Activated T-cell treated with anti-CD3 and anti-CD28 coated beads, Interleukin-2, amount 50 U/mL, for 24 hours (primary cell): ENCODE results near the gene MFSD11.
"Not testable (repeated sequence)": the region's sequence is repeated elsewhere in the genome, so short reads cannot be mapped to it uniquely, and the experiment has no call there.

ENCODE experiments used
- DNase-seq: peaks from one replicate; pipeline ENCODE4 v3.0.0-alpha.2; 2020
- H3K27ac Mint-ChIP-seq: 2 replicates; pipeline ENCODE4 v1.8.0; 2020; ENCODE audit warnings: mild to moderate bottlenecking, mixed read lengths
- H3K27me3 Mint-ChIP-seq: 2 replicates; pipeline ENCODE4 v1.8.0; 2020; ENCODE audit warnings: mixed read lengths
- H3K36me3 Mint-ChIP-seq: 2 replicates; pipeline ENCODE4 v1.8.0; 2020; ENCODE audit warnings: low read depth, mixed read lengths
- H3K4me1 Mint-ChIP-seq: 2 replicates; pipeline ENCODE4 v1.8.0; 2020; ENCODE audit warnings: low read depth, mixed read lengths
- H3K4me3 Mint-ChIP-seq: 2 replicates; pipeline ENCODE4 v1.8.0; 2020; ENCODE audit warnings: mild to moderate bottlenecking, moderate library complexity, mixed read lengths
- H3K9me3 Mint-ChIP-seq: 2 replicates; pipeline ENCODE4 v1.8.0; 2020; ENCODE audit warnings: mixed read lengths

MFSD11 gene

GRCh38 chr17:76716146-76716838 is 21.6 kb upstream of the MFSD11 start:
- peak; percentile 56 for DNase-seq
- H3K9me3 Mint-ChIP-seq, result no peaks in the 10 kb centered on the region
- H3K4me3 Mint-ChIP-seq, result peak overlapping the region; percentile 51
- H3K27ac Mint-ChIP-seq, result peak overlapping the region; percentile 91
- H3K4me1 Mint-ChIP-seq, result peaks cover 56% of the 10 kb centered on the region
- H3K36me3 Mint-ChIP-seq, result peaks cover 85% of the 10 kb centered on the region
- H3K27me3 Mint-ChIP-seq, result no peaks in the 10 kb centered on the region

- H3K27me3 Mint-ChIP-seq, result no peaks in the 10 kb centered on the region
- no peak for DNase-seq
- peak overlapping the region; percentile 91 for H3K27ac Mint-ChIP-seq
- peak overlapping the region; percentile 51 for H3K4me3 Mint-ChIP-seq
- peaks cover 57% of the 10 kb centered on the region for H3K4me1 Mint-ChIP-seq
- no peaks in the 10 kb centered on the region for H3K9me3 Mint-ChIP-seq
- peaks cover 90% of the 10 kb centered on the region for H3K36me3 Mint-ChIP-seq
Observed at GRCh38 chr17:76716839-76717215, 21.1 kb upstream of the MFSD11 start.

- no peaks in the 10 kb centered on the region for H3K9me3 Mint-ChIP-seq
- peaks cover 98% of the 10 kb centered on the region for H3K36me3 Mint-ChIP-seq
- peaks cover 63% of the 10 kb centered on the region for H3K4me1 Mint-ChIP-seq
- DNase-seq, result no peak
- H3K27ac Mint-ChIP-seq, result peak overlapping the region; percentile 47
- H3K27me3 Mint-ChIP-seq, result no peaks in the 10 kb centered on the region
- H3K4me3 Mint-ChIP-seq, result no peak overlapping the region
Observed at GRCh38 chr17:76718516-76718915, 19.4 kb upstream of the MFSD11 start.

- DNase-seq, result peak; percentile 11
- H3K4me1 Mint-ChIP-seq, result peaks cover 59% of the 10 kb centered on the region
- no peak overlapping the region for H3K27ac Mint-ChIP-seq
- no peaks in the 10 kb centered on the region for H3K27me3 Mint-ChIP-seq
- peaks cover 99% of the 10 kb centered on the region for H3K36me3 Mint-ChIP-seq
- H3K9me3 Mint-ChIP-seq, result no peaks in the 10 kb centered on the region
- no peak overlapping the region for H3K4me3 Mint-ChIP-seq
Observed at GRCh38 chr17:76720211-76720610, 17.7 kb upstream of the MFSD11 start.

- Mint-ChIP-seq H3K27ac (peak overlapping the region; percentile 52), H3K4me1 (peaks cover 57% of the 10 kb centered on the region), H3K36me3 (peaks cover 99% of the 10 kb centered on the region), H3K4me3 (no peak overlapping the region), H3K27me3 (no peaks in the 10 kb centered on the region), H3K9me3 (no peaks in the 10 kb centered on the region)
- peak; percentile 13 for DNase-seq
Observed at GRCh38 chr17:76720941-76721340, 17.0 kb upstream of the MFSD11 start.

- Mint-ChIP-seq H3K4me3 (no peak overlapping the region), H3K27ac (peak overlapping the region; percentile 68), H3K36me3 (peaks cover 97% of the 10 kb centered on the region)
Observed at GRCh38 chr17:76721463-76721862, 16.5 kb upstream of the MFSD11 start.

GRCh38 chr17:76722279-76722678 is 15.6 kb upstream of the MFSD11 start:
- H3K27ac Mint-ChIP-seq, result peak overlapping the region; percentile 68
- no peak for DNase-seq
- no peaks in the 10 kb centered on the region for H3K27me3 Mint-ChIP-seq
- peaks cover 94% of the 10 kb centered on the region for H3K36me3 Mint-ChIP-seq
- H3K9me3 Mint-ChIP-seq, result no peaks in the 10 kb centered on the region
- H3K4me3 Mint-ChIP-seq, result no peak overlapping the region
- H3K4me1 Mint-ChIP-seq, result peaks cover 44% of the 10 kb centered on the region

More at GRCh38 chr17:76721463-76721862, 16.5 kb upstream of the MFSD11 start:
- no peak for DNase-seq
- no peaks in the 10 kb centered on the region for H3K9me3 Mint-ChIP-seq
- H3K4me1 Mint-ChIP-seq, result peaks cover 52% of the 10 kb centered on the region
- no peaks in the 10 kb centered on the region for H3K27me3 Mint-ChIP-seq

- H3K27me3 Mint-ChIP-seq, DNase-seq, H3K9me3 Mint-ChIP-seq: not testable (repeated sequence)
- Mint-ChIP-seq H3K36me3 (peaks cover 94% of the 10 kb centered on the region), H3K27ac (peak overlapping the region; percentile 77), H3K4me1 (peaks cover 46% of the 10 kb centered on the region), H3K4me3 (peak overlapping the region; percentile 54)
Observed at GRCh38 chr17:76722977-76723376, 14.9 kb upstream of the MFSD11 start.

- Mint-ChIP-seq H3K27ac (peak overlapping the region; percentile 63), H3K4me3 (peak overlapping the region; percentile 97), H3K27me3 (no peaks in the 10 kb centered on the region), H3K4me1 (peaks cover 48% of the 10 kb centered on the region), H3K9me3 (no peaks in the 10 kb centered on the region), H3K36me3 (peaks cover 94% of the 10 kb centered on the region)
- DNase-seq, result no peak
Observed at GRCh38 chr17:76723812-76724211, 14.1 kb upstream of the MFSD11 start.

- H3K9me3 Mint-ChIP-seq, result no peaks in the 10 kb centered on the region
Observed at GRCh38 chr17:76725580-76726230, 12.2 kb upstream of the MFSD11 start.

GRCh38 chr17:76726231-76726775 is 11.6 kb upstream of the MFSD11 start, which contains the start of gene JMJD6:
JMJD6 (minus strand) TSS chr17:76726606; CDS start chr17:76726475, 131 bp downstream.
- peak; percentile 95 for DNase-seq
- H3K9me3 Mint-ChIP-seq, result no peaks in the 10 kb centered on the region
- peaks cover 94% of the 10 kb centered on the region for H3K36me3 Mint-ChIP-seq
- H3K4me1 Mint-ChIP-seq, result peaks cover 60% of the 10 kb centered on the region
- no peaks in the 10 kb centered on the region for H3K27me3 Mint-ChIP-seq
- H3K27ac Mint-ChIP-seq, result peak within 1 kb of the TSS; percentile 99
- peak within 1 kb of the TSS; percentile 97 for H3K4me3 Mint-ChIP-seq

More at GRCh38 chr17:76725580-76726230, 12.2 kb upstream of the MFSD11 start:
- Mint-ChIP-seq H3K4me3 (peak overlapping the region; percentile 97), H3K27me3 (no peaks in the 10 kb centered on the region), H3K36me3 (peaks cover 94% of the 10 kb centered on the region), H3K4me1 (peaks cover 61% of the 10 kb centered on the region), H3K27ac (peak overlapping the region; percentile 99)
- DNase-seq, result peak; percentile 80

- H3K4me1 Mint-ChIP-seq, result peaks cover 59% of the 10 kb centered on the region
Observed at GRCh38 chr17:76726776-76727718, 10.9 kb upstream of the MFSD11 start, which contains the start of gene METTL23. METTL23 (plus strand) TSS chr17:76726839; CDS start chr17:76729711, 2,872 bp downstream.

GRCh38 chr17:76727745-76728456 is 10.0 kb upstream of the MFSD11 start:
- Mint-ChIP-seq H3K4me3 (peak overlapping the region; percentile 97), H3K9me3 (no peaks in the 10 kb centered on the region), H3K27ac (peak overlapping the region; percentile 99), H3K27me3 (no peaks in the 10 kb centered on the region), H3K36me3 (peaks cover 94% of the 10 kb centered on the region), H3K4me1 (peaks cover 62% of the 10 kb centered on the region)
- DNase-seq, result peak; percentile 51

More at GRCh38 chr17:76726776-76727718, 10.9 kb upstream of the MFSD11 start, which contains the start of gene METTL23:
- Mint-ChIP-seq H3K4me3 (peak within 1 kb of the TSS; percentile 97), H3K36me3 (peaks cover 94% of the 10 kb centered on the region), H3K9me3 (no peaks in the 10 kb centered on the region), H3K27ac (peak within 1 kb of the TSS; percentile 99), H3K27me3 (no peaks in the 10 kb centered on the region)
- peak; percentile 88 for DNase-seq
